Spleen (tissue), 7 donors: ENCODE data around the gene DBH.

Experiments used
- CTCF ChIP-seq, 11 experiments: fragments of 200-600 bp in 7 of 11; fragments of 450-650 bp in 4 of 11; sonication (generic) in 4 of 11; IDR thresholded peaks in 8 of 11; conservative IDR thresholded peaks in 3 of 11; 1 replicate in 7 of 11; 2 replicates in 4 of 11; pipeline versions ENCODE4 v1.4.0 to v1.8.0; 2016 to 2021; ENCODE audit warnings: antibody characterized with exemption in 11 of 11, inconsistent platforms in 4 of 11, mild to moderate bottlenecking in 1 of 11
- POLR2A ChIP-seq, 3 donors: fragments of 450-650 bp; IDR thresholded peaks; one replicate each; pipeline ENCODE4 v1.5.1; 2017; ENCODE audit warnings: antibody characterized with exemption in 3 of 3, mild to moderate bottlenecking in 1 of 3
- donor health status: DM: no; HTN: no; CAD: no; lungs with moderate emphysema.
- donor health status: DM: no; HTN: no; CAD: no.
- donor health status: DM: no; HTN: no; CAD: no.

DNA sequence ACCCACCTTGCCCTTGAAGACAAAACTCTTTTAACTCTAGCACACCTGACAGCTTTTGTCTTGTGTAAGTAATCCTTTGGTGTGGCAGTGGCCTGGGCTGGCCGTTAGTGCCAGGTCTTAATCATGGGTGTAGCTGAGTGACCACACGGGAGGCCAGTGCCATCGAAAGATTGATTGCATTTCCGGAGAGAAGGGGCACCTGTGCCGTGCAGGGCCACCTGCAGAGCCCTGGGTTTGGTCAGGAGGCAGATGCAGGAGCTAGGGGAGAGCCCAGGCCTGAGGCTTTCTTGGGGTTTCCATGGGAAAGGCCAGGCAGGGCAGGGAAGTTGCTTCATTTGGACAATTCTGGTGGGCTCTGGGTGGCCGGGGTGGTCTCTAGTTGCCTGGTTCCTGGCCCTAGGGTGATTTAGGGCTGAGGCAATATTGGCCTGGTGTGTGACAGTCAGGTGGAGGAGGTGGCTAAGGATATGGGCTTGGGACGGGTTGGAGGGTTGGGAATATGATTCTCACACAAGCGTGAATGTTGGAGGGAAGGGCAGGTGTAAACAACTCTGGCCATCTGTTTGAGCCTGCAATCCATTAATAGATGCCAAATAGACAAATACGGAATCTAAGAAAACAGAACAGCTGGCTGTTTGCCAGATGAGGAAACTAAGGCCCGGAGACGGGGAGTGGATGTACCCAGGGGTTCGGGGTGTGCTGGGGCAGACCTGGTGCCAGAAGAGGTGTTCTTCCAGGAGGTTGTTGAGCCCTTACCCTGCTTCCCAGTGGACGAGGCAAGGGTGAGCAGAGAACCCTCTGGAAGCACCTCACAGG lies 4.6 kb downstream of the DBH start:
- TF ChIP-seq CTCF (IDR thresholded peaks at IDR 0.05 in 8 of 11, conservative IDR thresholded peaks at IDR 0.05 in 3 of 11) (no peak), POLR2A (IDR thresholded peaks at IDR 0.05) (no peak)
